Liver (tissue), 3 donors: ENCODE measurements around the gene PTGR1.

Experiments
- ATF3 ChIP-seq: IDR thresholded peaks from 2 replicates; pipeline ENCODE4 v1.6.1; 2016; ENCODE audit warnings: antibody characterized with exemption
- CTCF ChIP-seq: fragments of 150-350 bp; IDR thresholded peaks from 2 replicates; pipeline ENCODE4 v1.5.1; 2017; ENCODE audit warnings: improper control_type of control experiment, low read depth, low read length; ENCODE audit not compliant: missing input control
- EGR1 ChIP-seq, 2 donors: IDR thresholded peaks; 2 replicates each; pipeline ENCODE4 v1.6.1; 2016 to 2018; ENCODE audit warnings: antibody characterized with exemption in 2 of 2, low read depth in 2 of 2
- FOXA1 ChIP-seq: IDR thresholded peaks from 2 replicates; pipeline ENCODE4 v1.6.1; 2016; ENCODE audit warnings: antibody characterized with exemption
- JUND ChIP-seq, 2 donors: IDR thresholded peaks; 2 replicates each; pipeline ENCODE4 v1.6.1; 2016; ENCODE audit warnings: antibody characterized with exemption in 2 of 2
- MAX ChIP-seq: IDR thresholded peaks from 2 replicates; pipeline ENCODE4 v1.6.1; 2016; ENCODE audit warnings: antibody characterized with exemption
- SP1 ChIP-seq: IDR thresholded peaks from 2 replicates; pipeline ENCODE4 v1.6.1; 2018; ENCODE audit warnings: antibody characterized with exemption, mild to moderate bottlenecking
- TAF1 ChIP-seq: conservative IDR thresholded peaks from 2 replicates; pipeline ENCODE4 v1.6.1; 2016; ENCODE audit warnings: antibody characterized with exemption, mild to moderate bottlenecking
- ZBTB33 ChIP-seq: IDR thresholded peaks from 2 replicates; pipeline ENCODE4 v1.6.1; 2016; ENCODE audit warnings: antibody characterized with exemption
- donor health status: healthy.
- donor health status: healthy.

GRCh38 chr9:111586378-111586777, 13.1 kb downstream of the PTGR1 start:
- TF ChIP-seq TAF1 (no peak), CTCF (no peak), MAX (no peak), FOXA1 (no peak), SP1 (no peak), EGR1 (IDR thresholded peaks at IDR 0.05; ENCODE audit: low read depth in 2 of 2) (no peak), ZBTB33 (no peak), ATF3 (no peak), JUND (IDR thresholded peaks at IDR 0.05) (no peak)
